HG03457 (cell line): Measurements from ENCODE around the gene GEN1.
A peak's percentile ranks its signal among the peaks of the same experiment; 100 is the strongest.
"Not testable (repeated sequence)": the region's sequence is repeated elsewhere in the genome, so short reads cannot be mapped to it uniquely, and the experiment has no call there.

Experiments used
- ATAC-seq: cut with Tn5 transposase; IDR thresholded peaks from one replicate; pipeline ENCODE4 v1.9.1; 2021; ENCODE audit warnings: moderate number of reproducible peaks; ENCODE audit not compliant: unreplicated experiment

Gene GEN1

DNA sequence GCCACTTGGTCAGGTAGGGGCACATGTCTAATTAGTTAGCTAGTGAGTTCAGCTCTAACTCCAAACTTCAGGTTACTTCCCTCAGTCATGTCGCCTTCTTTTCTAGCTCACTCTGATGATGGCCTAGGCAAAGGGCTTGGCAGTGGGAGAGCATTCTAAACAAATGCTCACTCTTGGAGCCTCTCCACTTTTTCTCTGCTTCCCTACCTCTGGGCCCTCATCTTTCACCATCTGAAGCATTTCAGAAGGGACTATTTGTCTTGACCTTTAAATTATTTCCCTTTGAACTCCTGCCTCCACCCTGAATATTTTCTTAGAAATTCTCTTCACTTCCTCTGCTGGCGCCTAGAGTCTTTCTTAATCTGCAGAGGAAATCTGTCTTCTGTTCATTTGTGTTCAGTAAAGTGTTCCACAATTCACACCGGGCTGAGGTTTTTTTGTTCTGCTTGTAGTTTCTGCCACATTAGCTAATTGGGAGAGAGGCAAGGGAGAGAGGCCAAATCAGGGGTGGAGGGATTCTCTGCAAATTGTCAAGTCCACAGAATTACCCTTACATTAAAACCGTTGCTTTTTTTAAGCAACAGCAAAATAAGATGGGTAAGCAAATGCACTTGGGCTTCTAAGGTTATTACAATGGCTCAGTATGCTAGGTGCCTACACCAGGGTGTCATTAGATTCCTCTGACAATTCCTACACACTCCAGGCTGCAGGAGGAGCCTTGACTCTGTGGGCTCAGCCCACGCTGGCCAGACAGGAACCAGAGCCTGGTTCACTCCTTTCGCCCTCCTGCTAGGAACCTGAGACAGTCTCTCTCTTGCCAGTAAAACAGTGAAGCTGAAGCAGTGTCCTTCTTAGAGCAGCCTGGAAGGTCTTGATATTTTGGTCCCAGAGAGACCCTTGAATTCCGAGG lies 67.9 kb downstream of the GEN1 start:
- no peak for ATAC-seq

DNA sequence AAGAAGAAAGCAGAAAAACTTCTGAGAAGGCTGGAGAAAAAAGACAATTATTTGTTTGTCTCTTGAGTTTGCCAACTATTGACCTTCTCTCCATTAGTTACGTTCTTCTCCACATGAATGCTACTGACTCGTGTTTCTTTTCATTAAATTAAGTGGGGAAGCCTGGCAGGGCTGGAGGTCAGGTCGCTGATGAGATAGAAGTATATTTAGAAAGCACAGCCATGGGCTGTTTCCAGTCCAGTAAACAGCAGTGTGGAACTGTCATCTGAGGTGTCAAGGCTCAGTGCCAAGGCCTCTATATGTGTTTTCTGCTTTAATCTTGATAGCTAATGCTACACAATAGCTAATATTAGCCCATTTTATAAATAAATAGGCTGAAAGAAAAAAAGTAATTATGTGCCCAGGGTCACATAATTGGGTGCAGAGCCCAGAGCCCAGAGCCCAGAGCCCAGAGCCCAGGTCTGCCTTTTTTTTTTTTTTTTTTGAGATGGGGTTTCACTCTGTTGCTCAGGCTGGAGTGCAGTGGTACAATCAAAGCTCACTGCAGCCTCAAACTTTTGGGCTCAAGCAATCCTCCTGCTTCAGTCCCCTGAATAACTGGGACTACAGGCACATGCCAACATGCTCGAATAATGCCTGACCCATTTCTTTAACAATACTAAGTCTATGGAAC lies 68.6 kb downstream of the GEN1 start:
- no peak for ATAC-seq

DNA sequence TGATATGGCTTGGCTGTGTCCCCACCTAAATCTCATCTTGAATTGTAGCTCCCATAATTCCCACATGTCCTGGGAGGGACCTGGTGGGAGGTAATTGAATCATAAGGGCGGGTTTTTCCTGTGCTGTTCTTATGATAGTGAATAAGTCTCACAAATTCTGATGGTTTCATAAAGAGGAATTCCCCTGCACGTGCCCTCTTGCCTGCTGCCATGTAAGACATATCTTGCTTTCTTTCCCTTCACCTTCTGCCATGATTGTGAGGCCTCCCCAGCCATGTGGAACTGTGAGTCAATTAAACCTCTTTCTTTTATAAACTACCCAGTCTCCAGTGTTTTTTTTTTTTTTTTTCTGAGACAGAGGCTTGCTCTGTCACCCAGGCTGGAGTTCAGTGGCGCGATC lies 69.7 kb downstream of the GEN1 start:
- not testable (repeated sequence) for ATAC-seq

DNA sequence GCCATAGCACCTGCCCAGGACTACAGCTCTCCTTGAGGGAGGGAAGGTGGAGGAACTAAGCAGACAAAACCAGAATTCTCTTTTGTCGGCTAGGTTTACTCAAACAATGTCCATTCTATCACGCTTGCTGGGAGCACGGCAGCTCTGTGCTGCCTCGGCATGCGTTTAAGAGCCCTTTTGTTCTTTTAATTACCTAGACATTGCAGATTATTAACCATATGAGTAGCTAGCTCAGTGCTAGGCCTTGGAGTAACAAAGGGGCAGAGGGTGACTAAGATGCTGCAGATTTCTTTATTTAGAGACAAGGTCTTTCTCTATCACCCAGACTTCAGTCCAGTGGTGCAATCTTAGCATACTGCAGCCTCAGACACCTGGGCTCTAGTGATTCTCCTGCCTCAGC lies 73.4 kb downstream of the GEN1 start:
- no peak for ATAC-seq

DNA sequence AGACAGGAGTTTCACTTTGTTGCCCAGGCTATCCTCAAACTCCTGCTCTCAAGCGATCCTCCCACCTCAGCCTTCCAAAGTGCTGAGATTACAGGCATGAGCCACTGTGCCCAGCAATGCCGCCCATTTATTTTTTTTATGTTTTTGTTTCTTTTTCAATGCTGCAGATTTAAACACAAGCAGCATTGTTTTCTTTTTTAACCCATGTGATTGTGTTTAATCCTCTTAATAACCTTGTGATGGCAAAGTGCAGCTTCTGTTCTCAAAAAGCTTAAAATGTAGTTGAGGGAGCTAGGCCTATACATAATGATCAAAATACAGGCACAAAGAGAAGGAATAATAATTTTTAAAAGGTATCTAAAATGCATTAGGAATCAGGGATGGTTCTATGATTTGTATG lies 73.8 kb downstream of the GEN1 start:
- ATAC-seq = no peak

DNA sequence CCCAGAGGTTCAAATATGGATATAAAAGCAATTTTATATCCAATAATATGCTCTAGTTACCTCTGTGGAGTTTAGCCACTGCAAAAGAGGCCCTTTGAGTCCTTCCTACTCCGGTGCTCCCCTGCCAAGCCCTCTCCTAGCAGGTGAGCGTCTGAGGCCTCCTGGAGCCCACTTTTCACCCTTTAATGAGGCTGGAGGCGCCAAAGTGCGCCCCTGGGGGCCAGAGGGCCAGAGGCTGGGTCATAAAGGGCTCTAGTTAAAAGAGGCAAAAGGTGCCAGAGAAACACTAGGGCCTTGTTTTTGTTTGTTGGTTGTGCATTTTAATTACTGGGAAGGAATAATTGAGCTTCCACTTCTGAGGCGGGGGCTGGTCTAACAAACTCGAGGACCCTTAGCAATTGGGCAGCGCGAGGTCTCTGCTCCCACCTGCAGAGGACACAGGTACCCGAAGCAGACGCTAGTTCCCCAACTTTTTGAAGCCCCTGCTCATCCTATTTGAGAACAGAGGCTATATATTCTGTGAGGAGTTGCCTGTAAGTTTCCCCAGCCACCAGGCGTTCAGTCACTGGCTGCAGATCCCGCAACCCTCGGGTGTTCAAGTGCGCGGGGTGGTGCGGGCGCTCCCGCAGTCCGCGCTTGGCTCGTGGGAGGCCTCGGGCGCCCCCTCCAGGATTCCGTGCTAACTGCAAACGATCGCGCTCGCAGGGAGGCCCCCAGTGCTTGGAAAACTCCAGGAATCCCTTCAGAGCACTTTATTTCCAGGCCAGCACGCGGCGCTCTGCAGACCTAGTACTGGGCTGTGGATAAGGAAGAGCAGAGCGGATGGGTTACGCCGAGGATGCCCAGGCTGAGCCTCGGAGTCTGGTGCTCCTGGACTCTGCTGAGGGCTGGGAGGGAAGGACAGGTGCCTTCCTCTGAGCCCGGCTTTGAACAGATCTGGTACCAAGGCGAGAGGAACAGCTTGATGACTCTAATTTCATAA lies 76.4 kb downstream of the GEN1 start:
- peak; percentile 80 for ATAC-seq

DNA sequence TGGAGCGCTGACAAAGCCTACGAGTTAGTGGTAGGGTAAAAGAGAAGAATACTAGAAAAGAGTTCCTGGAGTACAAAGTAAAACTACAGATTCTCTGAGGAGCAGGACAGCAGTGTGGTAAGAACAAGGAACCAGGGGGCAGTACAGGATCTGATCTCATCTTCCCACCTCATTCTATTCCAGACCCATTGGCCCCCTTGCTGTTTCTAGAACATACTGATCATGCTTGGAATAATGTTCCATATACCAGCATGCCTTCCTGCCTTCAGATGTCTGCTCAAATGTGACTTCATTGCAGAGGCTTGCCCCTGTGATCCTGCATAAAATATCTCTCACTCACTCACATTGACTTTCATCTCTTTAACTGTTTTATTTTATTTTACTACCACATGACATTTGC lies 81.6 kb downstream of the GEN1 start:
- ATAC-seq = no peak
